Gastroesophageal sphincter (tissue), 4 donors: ENCODE data around the gene ARHGAP30. TPM values are rescaled to one million over a fixed set of nuclear protein-coding genes. Genes with fewer than 3 reads are reported as not detected.
"Not testable (repeated sequence)": the region's sequence is repeated elsewhere in the genome, so short reads cannot be mapped to it uniquely, and the experiment has no call there.

Experiments used
- ATAC-seq: fragments of 150-250 bp; one replicate; pipeline ENCODE4 v1.9.1; 2016; ENCODE audit warnings: mild to moderate bottlenecking, moderate library complexity
- H3K27ac ChIP-seq, 4 donors: fragments of 200-600 bp; sonication (generic) in 3 of 4; 1 replicate in 3 of 4; 2 replicates in 1 of 4; pipeline ENCODE4 v1.5.1; 2016 to 2019
- H3K27me3 ChIP-seq: fragments of 200-600 bp; sonication (generic); one replicate; pipeline ENCODE4 v1.5.1; 2019
- H3K36me3 ChIP-seq, 2 donors: fragments of 200-600 bp; sonication (generic); one replicate each; pipeline ENCODE4 v1.5.1; 2019; ENCODE audit warnings: control low read depth in 1 of 2
- H3K4me1 ChIP-seq, 3 donors: fragments of 200-600 bp; sonication (generic); 1 replicate in 2 of 3; 2 replicates in 1 of 3; pipeline ENCODE4 v1.5.1; 2016 to 2019; ENCODE audit warnings: control low read depth in 2 of 3
- H3K4me3 ChIP-seq, 2 donors: fragments of 200-600 bp; sonication (generic); one replicate each; pipeline ENCODE4 v1.5.1; 2019; ENCODE audit warnings: mild to moderate bottlenecking in 1 of 2, moderate library complexity in 1 of 2
- H3K9me3 ChIP-seq, 3 donors: fragments of 200-600 bp; sonication (generic); one replicate each; pipeline ENCODE4 v1.5.1; 2017 to 2019; ENCODE audit warnings: control low read depth in 2 of 3
- EP300 ChIP-seq: sonication (generic); formaldehyde crosslinking; IDR thresholded peaks from one replicate; pipeline ENCODE4 v1.6.1; 2017; ENCODE audit warnings: antibody characterized with exemption, mild to moderate bottlenecking
- POLR2A ChIP-seq, 2 donors: fragments of 450-650 bp; IDR thresholded peaks; one replicate each; pipeline ENCODE4 v1.6.1; 2017; ENCODE audit warnings: antibody characterized with exemption in 2 of 2, mild to moderate bottlenecking in 2 of 2, moderate library complexity in 1 of 2
- POLR2AphosphoS5 ChIP-seq: sonication (generic); formaldehyde crosslinking; IDR thresholded peaks from one replicate; pipeline ENCODE4 v1.6.1; 2017; ENCODE audit warnings: antibody characterized with exemption
- WGBS, 2 donors: methylation state at CpG; one replicate each; pipeline ENCODE4 v1.1.5; 2018; ENCODE audit warnings: low coverage in 1 of 2; 5-methylcytosine and 5-hydroxymethylcytosine counted together
- total RNA-seq, 4 donors: library from RNA; depleted of rRNA; stranded (reverse); fragments of >200 nt; gene quantifications; one replicate each; pipeline ENCODE4 v1.1.0, GENCODE V29; 2016
- TF ChIP-seq, protein P1 (sequence below), 4 experiments: fragments of 200-600 bp in 2 of 4; fragments of 450-650 bp in 2 of 4; sonication (generic) in 1 of 4; IDR thresholded peaks; one replicate each; pipeline ENCODE4 v1.5.1; 2017 to 2019; ENCODE audit warnings: antibody characterized with exemption in 4 of 4, mild to moderate bottlenecking in 2 of 4, moderate library complexity in 2 of 4

Gene ARHGAP30
- total RNA-seq, 4 donors from 2014 or later: 1.9 to 11.6 (median 4.4) TPM

DNA sequence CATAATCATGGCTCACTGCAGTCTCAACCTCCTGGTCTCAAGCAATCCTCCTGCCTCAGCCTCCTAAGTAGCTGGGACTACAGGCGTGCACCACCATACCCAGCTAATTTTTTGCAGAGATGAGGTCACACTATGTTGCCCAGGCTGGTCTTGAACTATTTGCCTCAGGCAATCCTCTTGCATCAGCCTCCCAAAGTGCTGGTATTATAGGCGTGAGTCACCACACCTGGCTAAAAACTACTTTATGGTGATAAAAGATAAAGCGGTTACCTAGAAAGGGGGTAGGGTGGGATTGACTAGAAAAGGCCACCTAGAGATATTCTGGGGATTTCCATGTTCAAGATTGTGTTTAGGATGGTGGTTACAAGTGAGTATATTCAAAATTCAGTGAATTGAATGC, 35.9 kb downstream of the ARHGAP30 start:
- H3K4me3 ChIP-seq: no peak overlapping the region
- H3K4me1 ChIP-seq: peaks cover 0 to 12% (median 0%) of the 10 kb centered on the region in 3 donors
- TF ChIP-seq EP300 (no peak), POLR2AphosphoS5 (no peak), POLR2A (IDR thresholded peaks at IDR 0.05) (no peak)
- TF ChIP-seq, protein P1, sequence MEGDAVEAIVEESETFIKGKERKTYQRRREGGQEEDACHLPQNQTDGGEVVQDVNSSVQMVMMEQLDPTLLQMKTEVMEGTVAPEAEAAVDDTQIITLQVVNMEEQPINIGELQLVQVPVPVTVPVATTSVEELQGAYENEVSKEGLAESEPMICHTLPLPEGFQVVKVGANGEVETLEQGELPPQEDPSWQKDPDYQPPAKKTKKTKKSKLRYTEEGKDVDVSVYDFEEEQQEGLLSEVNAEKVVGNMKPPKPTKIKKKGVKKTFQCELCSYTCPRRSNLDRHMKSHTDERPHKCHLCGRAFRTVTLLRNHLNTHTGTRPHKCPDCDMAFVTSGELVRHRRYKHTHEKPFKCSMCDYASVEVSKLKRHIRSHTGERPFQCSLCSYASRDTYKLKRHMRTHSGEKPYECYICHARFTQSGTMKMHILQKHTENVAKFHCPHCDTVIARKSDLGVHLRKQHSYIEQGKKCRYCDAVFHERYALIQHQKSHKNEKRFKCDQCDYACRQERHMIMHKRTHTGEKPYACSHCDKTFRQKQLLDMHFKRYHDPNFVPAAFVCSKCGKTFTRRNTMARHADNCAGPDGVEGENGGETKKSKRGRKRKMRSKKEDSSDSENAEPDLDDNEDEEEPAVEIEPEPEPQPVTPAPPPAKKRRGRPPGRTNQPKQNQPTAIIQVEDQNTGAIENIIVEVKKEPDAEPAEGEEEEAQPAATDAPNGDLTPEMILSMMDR (IDR thresholded peaks at IDR 0.05): no peak
- ATAC-seq: no peak
- H3K36me3 ChIP-seq: peaks cover 0 to 4% of the 10 kb centered on the region in 2 donors
- no peaks in the 10 kb centered on the region for H3K9me3 ChIP-seq
- 93 to 100% methylated on average over 2 to 3 of the region's 3 CpGs for WGBS, 2 donors
- H3K27me3 ChIP-seq: no peaks in the 10 kb centered on the region
- no peak overlapping the region for H3K27ac ChIP-seq

DNA sequence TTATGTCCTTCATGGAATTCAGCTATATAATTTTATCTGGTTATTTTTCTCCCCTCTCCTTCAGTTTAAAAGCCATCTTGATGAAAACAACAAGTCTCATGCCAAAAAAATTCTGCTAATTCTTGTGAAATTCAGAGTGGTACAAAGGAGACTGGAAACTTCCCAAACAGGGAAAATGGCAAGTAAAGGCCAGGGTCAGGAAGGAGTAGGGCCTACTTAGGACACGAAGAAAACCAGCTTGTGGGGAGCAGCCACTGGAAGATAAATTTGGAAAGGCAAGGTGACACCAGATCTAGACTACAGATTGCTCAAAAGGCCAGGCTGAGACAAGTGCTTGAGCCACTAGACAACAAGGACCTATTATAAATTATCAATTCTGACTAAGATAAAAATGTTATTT, 37.3 kb downstream of the ARHGAP30 start:
- TF ChIP-seq POLR2AphosphoS5: no peak
- no peak for ATAC-seq
- no peak overlapping the region for H3K4me3 ChIP-seq
- no peaks in the 10 kb centered on the region for H3K9me3 ChIP-seq
- no peaks in the 10 kb centered on the region for H3K36me3 ChIP-seq
- 44 to 75% methylated on average over 1 of the region's 1 CpG for WGBS, 2 donors
- H3K27me3 ChIP-seq: no peaks in the 10 kb centered on the region
- no peaks in the 10 kb centered on the region for H3K4me1 ChIP-seq
- no peak overlapping the region for H3K27ac ChIP-seq

DNA sequence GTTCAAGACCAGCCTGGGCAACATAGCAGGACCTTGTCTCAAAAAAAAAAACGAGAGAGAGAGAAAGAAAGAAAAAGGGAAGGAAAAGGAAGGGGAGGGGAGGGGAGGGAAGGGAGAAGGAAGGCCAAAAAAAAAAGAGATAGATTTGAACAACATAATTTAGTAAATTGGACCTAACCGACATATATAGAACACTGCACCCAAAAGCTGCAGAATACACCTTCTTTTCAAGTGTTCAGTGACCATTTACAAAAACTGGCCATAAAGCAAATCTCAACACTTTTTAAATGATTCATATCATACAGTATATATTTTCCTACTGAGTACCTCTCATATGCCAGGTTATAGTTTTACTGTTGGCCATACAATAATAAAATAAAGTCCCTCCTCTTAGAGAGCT, 37.8 kb downstream of the ARHGAP30 start:
- Histone ChIP-seq H3K27ac (no peak overlapping the region), H3K9me3 (no peaks in the 10 kb centered on the region), H3K4me3 (no peak overlapping the region), H3K4me1 (no peaks in the 10 kb centered on the region), H3K27me3 (no peaks in the 10 kb centered on the region), H3K36me3 (no peaks in the 10 kb centered on the region)
- WGBS, 2 donors: 59 to 89% methylated on average over 1 to 2 of the region's 2 CpGs
- TF ChIP-seq POLR2A (IDR thresholded peaks at IDR 0.05) (no peak), EP300 (no peak), POLR2AphosphoS5 (no peak)
- TF ChIP-seq, protein P1 (IDR thresholded peaks at IDR 0.05): no peak
- ATAC-seq: no peak

DNA sequence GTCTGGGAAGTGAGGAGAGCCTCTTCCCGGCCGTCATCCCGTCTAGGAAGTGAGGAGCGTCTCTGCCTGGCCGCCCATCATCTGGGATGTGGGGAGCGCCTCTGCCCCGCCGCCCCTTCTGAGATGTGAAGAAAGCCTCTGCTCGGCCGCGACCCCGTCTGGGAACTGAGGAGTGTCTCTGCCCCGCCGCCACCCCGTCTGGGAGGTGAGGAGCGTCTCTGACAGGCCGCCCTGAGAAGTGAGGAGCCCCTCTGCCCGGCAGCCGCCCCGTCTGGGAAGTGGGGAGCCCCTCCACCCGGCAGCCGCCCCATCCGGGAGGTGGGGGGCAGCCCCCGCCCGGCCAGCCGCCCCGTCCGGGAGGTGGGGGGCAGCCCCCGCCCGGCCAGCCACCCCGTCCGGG, 40.2 kb downstream of the ARHGAP30 start:
- H3K27me3 ChIP-seq, ATAC-seq, H3K4me1 ChIP-seq, H3K36me3 ChIP-seq, H3K27ac ChIP-seq, H3K9me3 ChIP-seq, H3K4me3 ChIP-seq: not testable (repeated sequence)
- no CpG with 5 or more reads among the region's 32 CpGs for WGBS, 2 donors

DNA sequence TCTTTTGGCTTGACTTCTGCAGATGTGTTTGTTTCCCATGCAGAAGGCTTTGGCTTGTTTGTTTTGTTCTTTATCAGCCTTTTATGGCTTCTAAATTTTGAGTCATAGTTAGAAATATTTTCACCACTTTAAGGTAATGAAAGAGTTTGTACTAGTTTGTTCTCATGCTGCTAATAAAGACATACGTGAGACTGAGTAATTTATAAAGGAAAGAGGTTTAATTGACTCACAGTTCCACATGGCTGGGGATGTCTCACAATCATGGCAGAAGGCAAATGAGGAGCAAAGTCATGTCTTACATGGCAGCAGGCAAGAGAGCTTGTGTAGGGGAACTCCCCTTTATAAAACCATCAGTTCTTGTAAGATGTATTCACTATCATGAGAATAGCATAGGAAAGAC, 42.7 kb downstream of the ARHGAP30 start:
- peaks cover 19% of the 10 kb centered on the region for H3K27me3 ChIP-seq
- not testable (repeated sequence) for H3K4me1 ChIP-seq, ATAC-seq, H3K27ac ChIP-seq, H3K4me3 ChIP-seq, H3K9me3 ChIP-seq, H3K36me3 ChIP-seq
- WGBS, 2 donors: 71% methylated on average over 1 of the region's 1 CpG; no CpG with 5 or more reads in 1 of the 2 donors

DNA sequence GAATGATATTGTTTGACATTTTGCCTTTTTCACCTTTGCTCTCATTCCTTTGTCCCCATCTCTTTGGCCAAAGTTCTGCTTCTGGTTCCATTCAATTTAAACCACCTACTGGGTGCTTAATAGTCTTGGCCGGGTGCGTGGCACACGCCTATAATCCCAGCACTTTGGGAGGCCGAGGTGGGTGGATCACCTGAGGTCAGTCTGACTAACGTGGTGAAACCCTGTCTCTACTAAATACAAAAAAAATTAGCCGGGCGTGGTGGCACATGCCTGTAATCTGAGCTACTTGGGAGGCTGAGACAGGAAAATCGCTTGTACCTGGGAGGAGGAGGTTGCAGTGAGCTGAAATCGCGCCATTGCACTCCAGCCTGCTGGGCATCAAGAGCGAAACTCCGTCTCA, 47.3 kb downstream of the ARHGAP30 start:
- H3K4me3 ChIP-seq, ATAC-seq, H3K9me3 ChIP-seq, H3K36me3 ChIP-seq, H3K27ac ChIP-seq: not testable (repeated sequence)
- H3K4me1 ChIP-seq: peaks cover 0 to 17% (median 7%) of the 10 kb centered on the region in 3 donors
- 100% methylated on average over 2 of the region's 12 CpGs; no CpG with 5 or more reads in 1 of the 2 donors for WGBS, 2 donors
- peaks cover 41% of the 10 kb centered on the region for H3K27me3 ChIP-seq

DNA sequence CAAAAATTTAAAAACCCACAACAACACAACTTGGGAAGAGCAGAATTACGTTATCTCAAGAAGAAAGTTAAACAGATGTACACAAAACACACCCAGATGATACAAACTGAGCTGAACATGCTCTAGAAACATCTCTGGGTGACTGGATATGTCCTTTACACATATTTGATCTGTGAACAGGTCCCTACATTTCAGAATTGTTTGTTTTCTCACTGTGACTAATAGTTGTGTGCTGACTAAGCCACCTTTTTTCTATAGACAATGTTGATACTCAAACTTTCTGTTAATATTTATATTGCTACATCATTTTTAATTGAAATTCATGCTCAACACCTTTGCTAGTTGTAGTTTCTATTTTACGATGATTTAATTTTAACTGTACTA, 47.7 kb downstream of the ARHGAP30 start:
- H3K27ac ChIP-seq: no peak overlapping the region

More for the DNA sequence above, 47.7 kb downstream of the ARHGAP30 start:
- Histone ChIP-seq H3K4me3 (no peak overlapping the region), H3K9me3 (no peaks in the 10 kb centered on the region), H3K4me1 (peaks cover 0 to 17% (median 7%) of the 10 kb centered on the region in 3 donors), H3K36me3 (no peaks in the 10 kb centered on the region), H3K27me3 (peaks cover 41% of the 10 kb centered on the region)
- 92 to 94% methylated on average over 2 of the region's 2 CpGs for WGBS, 2 donors
- TF ChIP-seq POLR2AphosphoS5: no peak
- TF ChIP-seq EP300: no peak
- TF ChIP-seq, protein P1 (IDR thresholded peaks at IDR 0.05): no peak
- no peak for TF ChIP-seq POLR2A (IDR thresholded peaks at IDR 0.05)
- ATAC-seq: no peak
